Pancreas (tissue), 10 donors: ENCODE measurements around the gene PLSCR1. TPM values are rescaled to one million over a fixed set of nuclear protein-coding genes. Genes with fewer than 3 reads are reported as not detected.
A peak's percentile ranks its signal among the peaks of the same experiment; 100 is the strongest.
"Not testable (repeated sequence)": the region's sequence is repeated elsewhere in the genome, so short reads cannot be mapped to it uniquely, and the experiment has no call there.

ENCODE experiments used
- ATAC-seq, 4 donors: fragments of 200-7000 bp; cut with Tn5 transposase; one replicate each; pipeline versions ENCODE4 v1.8.0 to v1.9.1; 2020; ENCODE audit warnings: mild to moderate bottlenecking in 4 of 4, moderate library complexity in 4 of 4
- DNase-seq, 6 donors: peaks; one replicate each; pipeline ENCODE4 v3.0.0-alpha.2; 2020
- FAIRE-seq: peaks from 2 replicates; lab custom pipeline; 2012; peaks lifted over from hg19 to GRCh38; lab: Jason Lieb, UNC
- H3K27ac ChIP-seq, 4 donors: fragments of 200-600 bp; sonication (generic); 1 replicate in 3 of 4; 2 replicates in 1 of 4; pipeline versions ENCODE4 v1.5.0 to v1.8.0; 2020
- H3K27me3 ChIP-seq, 4 donors: fragments of 200-600 bp; one replicate each; pipeline ENCODE4 v1.8.0; 2021
- H3K36me3 ChIP-seq, 3 donors: fragments of 200-600 bp; sonication (generic) in 1 of 3; one replicate each; pipeline versions ENCODE4 v1.5.0 to v1.8.0; 2020 to 2021
- H3K4me1 ChIP-seq, 3 donors: fragments of 200-600 bp; one replicate each; pipeline ENCODE4 v1.8.0; 2021
- H3K4me3 ChIP-seq, 4 donors: fragments of 200-600 bp; sonication (generic) in 2 of 4; one replicate each; pipeline versions ENCODE4 v1.5.0 to v1.8.0; 2020 to 2021
- H3K9me3 ChIP-seq, 4 donors: fragments of 200-600 bp; one replicate each; pipeline ENCODE4 v1.8.0; 2021
- WGBS, 2 donors: extraction: QIAGEN DNeasy Blood & Tissue Kit; methylation state at CpG; one replicate each; pipeline ENCODE4 v1.1.7; 2013; 5-methylcytosine and 5-hydroxymethylcytosine counted together
- intact Hi-C, 3 donors: fragments of 100-400 bp; cut with DNase I; formaldehyde crosslinking; loops; one replicate each; pipeline versions ENCODE4 v1.11.1 to v1.14.2; 2022
- polyA plus RNA-seq, 2 donors: library from polyadenylated mRNA; stranded (reverse); fragments of 200-250 nt; gene quantifications; one replicate each; pipeline ENCODE4 v1.2.3, GENCODE V29; 2013
- total RNA-seq, 6 donors: library from RNA; stranded (reverse); fragmentation: NEBNext Ultra II Directional in 4 of 6; extraction: Animal tissue kit (Norgen Biotek cat#: 25700) in 4 of 6; gene quantifications; one replicate each; pipeline versions ENCODE4 v1.2.1 to v1.2.4, GENCODE V29; 2021 to 2023
- TF ChIP-seq, protein P1 (sequence below), 4 donors: fragments of 200-600 bp; sonication (generic) in 3 of 4; IDR thresholded peaks; one replicate each; pipeline versions ENCODE4 v1.5.0 to v1.8.0; 2021; ENCODE audit warnings: antibody characterized with exemption in 4 of 4
- donor health status: healthy with polysubstance abuse.
- donor health status: DM: no; HTN: no; CAD: no; lungs with moderate emphysema.
- donor health status: DM: no; HTN: no; CAD: no.
- donor health status: control.
- donor health status: control.
- donor health status: Bipolar disorder and iron deficiency.
- donor health status: DM: yes; HTN: yes; CAD: no.
- donor health status: DM: no; HTN: no; CAD: no.
- donor health status: DM: no; HTN: no; CAD: no.
- donor health status: DM: yes; HTN: yes; CAD: no.

PLSCR1 gene
- total and polyA plus RNA-seq, 8 donors: 23.8 to 117 (median 40.7) TPM

- FAIRE-seq: no peak
- no peak for DNase-seq
- 60 to 63% methylated on average over 1 of the region's 1 CpG for WGBS, 2 donors
- Histone ChIP-seq H3K27me3 (no peaks in the 10 kb centered on the region), H3K36me3 (no peaks in the 10 kb centered on the region), H3K9me3 (no peaks in the 10 kb centered on the region), H3K4me3 (no peak overlapping the region), H3K4me1 (peaks cover 0 to 14% (median 0%) of the 10 kb centered on the region in 3 donors), H3K27ac (no peak overlapping the region)
- no peak for ATAC-seq
- intact Hi-C loops: no loop called here
- TF ChIP-seq, protein P1, sequence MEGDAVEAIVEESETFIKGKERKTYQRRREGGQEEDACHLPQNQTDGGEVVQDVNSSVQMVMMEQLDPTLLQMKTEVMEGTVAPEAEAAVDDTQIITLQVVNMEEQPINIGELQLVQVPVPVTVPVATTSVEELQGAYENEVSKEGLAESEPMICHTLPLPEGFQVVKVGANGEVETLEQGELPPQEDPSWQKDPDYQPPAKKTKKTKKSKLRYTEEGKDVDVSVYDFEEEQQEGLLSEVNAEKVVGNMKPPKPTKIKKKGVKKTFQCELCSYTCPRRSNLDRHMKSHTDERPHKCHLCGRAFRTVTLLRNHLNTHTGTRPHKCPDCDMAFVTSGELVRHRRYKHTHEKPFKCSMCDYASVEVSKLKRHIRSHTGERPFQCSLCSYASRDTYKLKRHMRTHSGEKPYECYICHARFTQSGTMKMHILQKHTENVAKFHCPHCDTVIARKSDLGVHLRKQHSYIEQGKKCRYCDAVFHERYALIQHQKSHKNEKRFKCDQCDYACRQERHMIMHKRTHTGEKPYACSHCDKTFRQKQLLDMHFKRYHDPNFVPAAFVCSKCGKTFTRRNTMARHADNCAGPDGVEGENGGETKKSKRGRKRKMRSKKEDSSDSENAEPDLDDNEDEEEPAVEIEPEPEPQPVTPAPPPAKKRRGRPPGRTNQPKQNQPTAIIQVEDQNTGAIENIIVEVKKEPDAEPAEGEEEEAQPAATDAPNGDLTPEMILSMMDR (IDR thresholded peaks at IDR 0.05): no peak
Observed at GRCh38 chr3:146499701-146500100, 44.7 kb downstream of the PLSCR1 start.

GRCh38 chr3:146498002-146498736 is 46.2 kb downstream of the PLSCR1 start:
- TF ChIP-seq, protein P1 (IDR thresholded peaks at IDR 0.05): no peak
- Histone ChIP-seq H3K27me3 (no peaks in the 10 kb centered on the region), H3K36me3 (no peaks in the 10 kb centered on the region), H3K9me3 (no peaks in the 10 kb centered on the region), H3K27ac (no peak overlapping the region), H3K4me3 (no peak overlapping the region), H3K4me1 (no peaks in the 10 kb centered on the region)
- ATAC-seq (no peak), FAIRE-seq (no peak), DNase-seq (no peak)
- intact Hi-C loops: no loop called here
- WGBS, 2 donors: 88 to 94% methylated on average over 13 of the region's 13 CpGs

GRCh38 chr3:146497145-146497843 is 47.1 kb downstream of the PLSCR1 start:
- intact Hi-C loops, H3K9me3 ChIP-seq, H3K36me3 ChIP-seq, ATAC-seq, H3K27ac ChIP-seq, H3K27me3 ChIP-seq, FAIRE-seq, H3K4me3 ChIP-seq, H3K4me1 ChIP-seq: not testable (repeated sequence)
- DNase-seq: peak in 2 of 6 donors; percentile 47 to 65
- 93 to 95% methylated on average over 22 to 28 of the region's 28 CpGs for WGBS, 2 donors

GRCh38 chr3:146496726-146497125 is 47.7 kb downstream of the PLSCR1 start:
- TF ChIP-seq, protein P1 (IDR thresholded peaks at IDR 0.05): no peak
- DNase-seq: no peak
- no peaks in the 10 kb centered on the region for H3K9me3 ChIP-seq
- ATAC-seq: no peak
- H3K4me1 ChIP-seq: no peaks in the 10 kb centered on the region
- WGBS, 2 donors: 46 to 96% methylated on average over 1 of the region's 1 CpG
- H3K27ac ChIP-seq: no peak overlapping the region
- H3K27me3 ChIP-seq: no peaks in the 10 kb centered on the region
- intact Hi-C loops: no loop called here
- no peak overlapping the region for H3K4me3 ChIP-seq
- FAIRE-seq: no peak
- H3K36me3 ChIP-seq: no peaks in the 10 kb centered on the region

DNA sequence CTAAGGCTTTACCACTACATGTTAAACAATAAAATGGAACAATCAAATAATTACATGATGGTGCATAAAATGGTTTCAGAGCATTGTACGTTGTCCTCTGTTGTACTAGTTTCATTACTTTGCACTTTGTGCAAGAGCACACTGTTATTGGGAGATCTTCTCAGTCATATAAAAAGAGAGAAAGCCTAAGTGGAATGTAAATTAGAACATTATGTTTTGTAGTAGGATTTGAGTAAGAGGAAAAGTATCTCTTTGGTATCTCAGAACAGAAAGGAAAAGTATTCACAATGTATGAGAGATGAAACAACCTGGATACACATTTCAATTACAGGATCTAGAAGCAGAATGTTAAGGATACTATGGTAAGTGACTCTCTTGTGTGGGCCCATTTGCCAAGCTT is 48.2 kb downstream of the PLSCR1 start:
- H3K9me3 ChIP-seq: no peaks in the 10 kb centered on the region
- H3K4me1 ChIP-seq: no peaks in the 10 kb centered on the region
- no peaks in the 10 kb centered on the region for H3K27me3 ChIP-seq
- DNase-seq: no peak
- H3K4me3 ChIP-seq: no peak overlapping the region
- 51 to 95% methylated on average over 1 of the region's 1 CpG for WGBS, 2 donors
- no peak for FAIRE-seq
- TF ChIP-seq, protein P1 (IDR thresholded peaks at IDR 0.05): no peak
- intact Hi-C loops: no loop called here
- no peak overlapping the region for H3K27ac ChIP-seq
- H3K36me3 ChIP-seq: no peaks in the 10 kb centered on the region
- ATAC-seq: no peak
